Psoas muscle (tissue), 8 donors: ENCODE results near the gene NFATC2IP. TPM values are rescaled to one million over a fixed set of nuclear protein-coding genes. Genes with fewer than 3 reads are reported as not detected.

Experiments
- ATAC-seq, 4 donors: fragments of 200-7000 bp; cut with Tn5 transposase; one replicate each; pipeline ENCODE4 v1.9.1; 2020; ENCODE audit warnings: moderate library complexity in 3 of 4, mild to moderate bottlenecking in 2 of 4
- DNase-seq, 2 donors: peaks; one replicate each; pipeline ENCODE4 v3.0.0-alpha.2; 2020
- H3K27ac ChIP-seq: fragments of 200-600 bp; one replicate; pipeline ENCODE4 v1.8.0; 2022
- H3K27me3 ChIP-seq, 3 donors: fragments of 200-600 bp in 1 of 3; one replicate each; pipeline versions ENCODE4 v1.6.1 to v1.8.0; 2013 to 2022; ENCODE audit warnings: low read length in 2 of 3, mild to moderate bottlenecking in 2 of 3, moderate library complexity in 1 of 3; ENCODE audit not compliant: insufficient read depth in 3 of 3
- H3K36me3 ChIP-seq, 2 donors: fragments of 200-600 bp in 1 of 2; one replicate each; pipeline versions ENCODE4 v1.6.1 to v1.8.0; 2013 to 2022; ENCODE audit warnings: low read depth in 1 of 2, mild to moderate bottlenecking in 1 of 2, moderate library complexity in 1 of 2; ENCODE audit not compliant: insufficient read depth in 1 of 2
- H3K4me1 ChIP-seq: fragments of 200-600 bp; one replicate; pipeline ENCODE4 v1.8.0; 2022
- H3K4me3 ChIP-seq: fragments of 200-600 bp; one replicate; pipeline ENCODE4 v1.8.0; 2022; ENCODE audit warnings: mild to moderate bottlenecking
- H3K9me3 ChIP-seq: fragments of 200-600 bp; one replicate; pipeline ENCODE4 v1.8.0; 2022
- CTCF ChIP-seq: fragments of 200-600 bp; IDR thresholded peaks from one replicate; pipeline ENCODE4 v1.8.0; 2022; ENCODE audit warnings: antibody characterized with exemption
- WGBS, 3 donors: extraction: QIAGEN DNeasy Blood & Tissue Kit; methylation state at CpG; one replicate each; pipeline versions ENCODE4 v1.1.6 to v1.1.7; 2013; 5-methylcytosine and 5-hydroxymethylcytosine counted together
- intact Hi-C, 2 donors: fragments of 100-400 bp; cut with DNase I; formaldehyde crosslinking; loops; one replicate each; pipeline versions ENCODE4 v1.11.0 to v1.14.2; 2022
- long read RNA-seq, 2 donors: library from polyadenylated mRNA; unstranded; transcript quantifications; one replicate each; pipeline ENCODE4 v2.0.0, GENCODE V29; 2021
- polyA plus RNA-seq, 3 donors: library from polyadenylated mRNA; stranded (reverse); fragments of 200-250 nt; gene quantifications; one replicate each; pipeline ENCODE4 v1.2.3, GENCODE V29; 2013
- total RNA-seq, 4 donors: library from RNA; stranded (reverse); fragmentation: NEBNext Ultra II Directional in 2 of 4; extraction: Animal tissue kit (Norgen Biotek cat#: 25700) in 2 of 4; gene quantifications; one replicate each; pipeline versions ENCODE4 v1.2.1 to v1.2.4, GENCODE V29; 2021 to 2023
- donor health status: healthy with polysubstance abuse.
- donor health status: DM: no; HTN: no; CAD: no; lungs with moderate emphysema.
- donor health status: Bipolar disorder and iron deficiency.
- donor health status: healthy.
- donor health status: DM: yes; HTN: yes; CAD: no.
- donor health status: DM: no; HTN: no; CAD: no.
- donor health status: DM: no; HTN: no; CAD: no.
- donor health status: DM: yes; HTN: yes; CAD: no.

The NFATC2IP gene
- 10 to 100 TPM; 17.6 to 20.4 (median 18.8) TPM for total RNA-seq
- polyA plus RNA-seq: 10 to 100 TPM; 10.6 to 16.4 (median 16.2) TPM
- long read RNA-seq, donor 1, full-length matches to known transcripts: 27 of 31 reads
- long read RNA-seq, donor 1, partial matches to known transcripts: 1 of 31 reads
- long read RNA-seq, donor 1, other reads (novel, unspliced or antisense): 3 of 31 reads
- long read RNA-seq, donor 2, full-length matches to known transcripts: 36 of 45 reads
- long read RNA-seq, donor 2, partial matches to known transcripts: 3 of 45 reads
- long read RNA-seq, donor 2, other reads (novel, unspliced or antisense): 6 of 45 reads

- H3K4me3 ChIP-seq: peak within 1 kb of the TSS; percentile 99
- H3K4me1 ChIP-seq: peaks cover 11% of the 10 kb centered on the region
- intact Hi-C loops: no loop called here
- H3K27me3 ChIP-seq: no peaks in the 10 kb centered on the region
- WGBS, 3 donors: 0 to 1% (median 1%) methylated on average over 75 to 79 of the region's 79 CpGs
- peaks cover 0 to 40% of the 10 kb centered on the region in 2 donors for H3K36me3 ChIP-seq
- peak; percentile 98 to 99 (median 98) for ATAC-seq
- H3K9me3 ChIP-seq: no peaks in the 10 kb centered on the region
- DNase-seq: peak; percentile 99 to 100
- H3K27ac ChIP-seq: peak within 1 kb of the TSS; percentile 84
- no peak for TF ChIP-seq CTCF
Observed at GRCh38 chr16:28950648-28951409, at the start of gene NFATC2IP. NFATC2IP (plus strand) TSS chr16:28950937; CDS start chr16:28951012, 75 bp downstream.

GRCh38 chr16:28901862-28902261, 48.9 kb upstream of the NFATC2IP start:
- peaks cover 4% of the 10 kb centered on the region for H3K4me1 ChIP-seq
- ATAC-seq (no peak), DNase-seq (no peak)
- H3K27me3 ChIP-seq: no peaks in the 10 kb centered on the region
- no peak overlapping the region for H3K27ac ChIP-seq
- H3K9me3 ChIP-seq: no peaks in the 10 kb centered on the region
- no peak overlapping the region for H3K4me3 ChIP-seq
- 83% methylated on average over 14 to 15 of the region's 15 CpGs for WGBS, 3 donors
- TF ChIP-seq CTCF: no peak
- peaks cover 0 to 89% of the 10 kb centered on the region in 2 donors for H3K36me3 ChIP-seq
- intact Hi-C loops: no loop called here

GRCh38 chr16:28902909-28903308, 47.8 kb upstream of the NFATC2IP start:
- ATAC-seq (no peak), DNase-seq (no peak)
- Histone ChIP-seq H3K4me3 (no peak overlapping the region), H3K27ac (no peak overlapping the region), H3K27me3 (no peaks in the 10 kb centered on the region), H3K4me1 (peaks cover 4% of the 10 kb centered on the region), H3K36me3 (peaks cover 0 to 87% of the 10 kb centered on the region in 2 donors), H3K9me3 (no peaks in the 10 kb centered on the region)
- TF ChIP-seq CTCF: no peak
- intact Hi-C loops: no loop called here
- WGBS, 3 donors: 60 to 72% (median 67%) methylated on average over 9 to 11 of the region's 11 CpGs

GRCh38 chr16:28903344-28904042, 47.2 kb upstream of the NFATC2IP start:
- DNase-seq (no peak), ATAC-seq (no peak)
- intact Hi-C loops: no loop called here
- Histone ChIP-seq H3K9me3 (no peaks in the 10 kb centered on the region), H3K27ac (no peak overlapping the region), H3K36me3 (peaks cover 0 to 85% of the 10 kb centered on the region in 2 donors), H3K27me3 (no peaks in the 10 kb centered on the region), H3K4me3 (no peak overlapping the region), H3K4me1 (no peaks in the 10 kb centered on the region)
- 78 to 83% (median 78%) methylated on average over 29 of the region's 29 CpGs for WGBS, 3 donors
- TF ChIP-seq CTCF: no peak
